HG03571 (cell line): Measurements from ENCODE around the gene GYG2.
"Not testable (repeated sequence)": the region's sequence is repeated elsewhere in the genome, so short reads cannot be mapped to it uniquely, and the experiment has no call there.

ENCODE experiments used
- ATAC-seq: cut with Tn5 transposase; IDR thresholded peaks from one replicate; pipeline ENCODE4 v1.9.1; 2021; ENCODE audit not compliant: unreplicated experiment

The GYG2 gene

GRCh38 chrX:2812161-2812907 is 16.4 kb upstream of the GYG2 start:
- ATAC-seq, result not testable (repeated sequence)

- ATAC-seq, result no peak
Observed at GRCh38 chrX:2817036-2817435, 11.7 kb upstream of the GYG2 start.

- ATAC-seq, result no peak
Observed at GRCh38 chrX:2819345-2820135, 9.2 kb upstream of the GYG2 start.

GRCh38 chrX:2820136-2820771 is 8.5 kb upstream of the GYG2 start:
- no peak for ATAC-seq

GRCh38 chrX:2823795-2824386 is 4.8 kb upstream of the GYG2 start:
- no peak for ATAC-seq

- ATAC-seq, result no peak
Observed at GRCh38 chrX:2824886-2825285, 3.8 kb upstream of the GYG2 start.

GRCh38 chrX:2828959-2829411 is 255 bp downstream of the GYG2 start:
- no peak for ATAC-seq

- ATAC-seq, result no peak
Observed at GRCh38 chrX:2829469-2830246, 928 bp downstream of the GYG2 start.

GRCh38 chrX:2831471-2832228 is 2.9 kb downstream of the GYG2 start:
- ATAC-seq, result no peak

- ATAC-seq, result no peak
Observed at GRCh38 chrX:2837961-2838360, 9.2 kb downstream of the GYG2 start.

GRCh38 chrX:2840961-2841360 is 12.2 kb downstream of the GYG2 start:
- ATAC-seq, result no peak

- no peak for ATAC-seq
Observed at GRCh38 chrX:2841537-2841936, 12.8 kb downstream of the GYG2 start.

- no peak for ATAC-seq
Observed at GRCh38 chrX:2846992-2847391, 18.3 kb downstream of the GYG2 start.

GRCh38 chrX:2848871-2849301 is 20.2 kb downstream of the GYG2 start:
- no peak for ATAC-seq

- no peak for ATAC-seq
Observed at GRCh38 chrX:2854918-2855317, 26.2 kb downstream of the GYG2 start.

- no peak for ATAC-seq
Observed at GRCh38 chrX:2855761-2856160, 27.0 kb downstream of the GYG2 start.

GRCh38 chrX:2857566-2857965 is 28.8 kb downstream of the GYG2 start:
- no peak for ATAC-seq

GRCh38 chrX:2859197-2859797 is 30.6 kb downstream of the GYG2 start:
- no peak for ATAC-seq

- no peak for ATAC-seq
Observed at GRCh38 chrX:2862404-2862803, 33.7 kb downstream of the GYG2 start.

GRCh38 chrX:2863646-2864045 is 34.9 kb downstream of the GYG2 start:
- no peak for ATAC-seq
